SU-DHL-6 (cell line): ENCODE measurements around the gene LY6G6C.

Experiments used
- H2AFZ ChIP-seq: fragments of 200-600 bp; sonication (generic); 2 replicates; pipeline ENCODE4 v1.6.1; 2014; ENCODE audit warnings: low read depth, mild to moderate bottlenecking, moderate library complexity, mixed read lengths, antibody characterized with exemption, low read length; ENCODE audit not compliant: severe bottlenecking
- H3F3A ChIP-seq: fragments of 200-600 bp; shearing (Covaris generic); 2 replicates; pipeline ENCODE4 v1.6.0; 2016; ENCODE audit warnings: antibody characterized with exemption, mild to moderate bottlenecking; ENCODE audit not compliant: insufficient read depth
- H3K27ac ChIP-seq: fragments of 200-600 bp; sonication (generic); 2 replicates; pipeline ENCODE4 v1.5.1; 2016; ENCODE audit warnings: low read depth, mild to moderate bottlenecking, low read length, moderate library complexity, mixed read lengths
- H3K27me3 ChIP-seq: fragments of 200-600 bp; sonication (generic), shearing (Covaris generic); 2 replicates; pipeline ENCODE4 v1.6.0; 2014; ENCODE audit warnings: mild to moderate bottlenecking, low read length
- H3K36me3 ChIP-seq: fragments of 200-600 bp; sonication (generic); 2 replicates; pipeline ENCODE4 v1.6.1; 2014; ENCODE audit warnings: mild to moderate bottlenecking, low read length, mixed read lengths
- H3K4me2 ChIP-seq: fragments of 300-600, 200-600 bp; shearing (Covaris generic), sonication (generic); 2 replicates; pipeline ENCODE4 v1.6.0; 2014; ENCODE audit warnings: low read length, low read depth, mild to moderate bottlenecking; ENCODE audit not compliant: poor library complexity, severe bottlenecking
- H3K4me3 ChIP-seq: fragments of 200-600 bp; sonication (generic); 2 replicates; pipeline ENCODE4 v1.5.1; 2014; ENCODE audit warnings: antibody characterized with exemption, low read length, mild to moderate bottlenecking, mixed read lengths; ENCODE audit not compliant: insufficient read depth, poor library complexity, severe bottlenecking
- H3K79me2 ChIP-seq: fragments of 200-600 bp; sonication (generic); 2 replicates; pipeline ENCODE4 v1.6.1; 2014; ENCODE audit warnings: mild to moderate bottlenecking, low read length, moderate library complexity; ENCODE audit not compliant: insufficient read depth
- H3K9ac ChIP-seq: fragments of 200-600 bp; sonication (generic); 2 replicates; pipeline ENCODE4 v1.7.0; 2014; ENCODE audit warnings: mild to moderate bottlenecking, low read length
- H3K9me2 ChIP-seq: fragments of 200-600 bp; sonication (generic); replicated peaks from 2 replicates; pipeline ENCODE4 v1.6.1; 2014; ENCODE audit warnings: low read length; ENCODE audit not compliant: insufficient read depth
- H3K9me3 ChIP-seq: fragments of 200-600 bp; sonication (generic); 2 replicates; pipeline ENCODE4 v1.6.1; 2014; ENCODE audit warnings: low read length, mixed read lengths; ENCODE audit not compliant: insufficient read depth
- H4K20me1 ChIP-seq: fragments of 200-600 bp; sonication (generic); 2 replicates; pipeline ENCODE4 v1.6.1; 2014; ENCODE audit warnings: low read depth, mild to moderate bottlenecking, antibody characterized with exemption, low read length, moderate library complexity, mixed read lengths
- EZH2phosphoT487 ChIP-seq: fragments of 200-600 bp; sonication (generic), shearing (Covaris generic); conservative IDR thresholded peaks from 2 replicates; pipeline ENCODE4 v1.6.1; 2018; ENCODE audit warnings: mild to moderate bottlenecking, antibody characterized with exemption, low read length, moderate library complexity, mixed read lengths
- TF ChIP-seq, protein P1 (sequence below): fragments of 200-600 bp; sonication (generic); IDR thresholded peaks from one replicate; pipeline ENCODE4 v1.5.1; 2017; ENCODE audit warnings: antibody characterized with exemption, mild to moderate bottlenecking, low read length, moderate library complexity; ENCODE audit not compliant: insufficient read depth, poor library complexity, severe bottlenecking

The LY6G6C gene

GRCh38 chr6:31768363-31769257 is 47.1 kb upstream of the LY6G6C start:
- H3F3A ChIP-seq: peaks cover 8% of the 10 kb centered on the region
- no peak overlapping the region for H3K4me3 ChIP-seq
- H3K27ac ChIP-seq: no peak overlapping the region
- H4K20me1 ChIP-seq: no peaks in the 10 kb centered on the region
- TF ChIP-seq, protein P1, sequence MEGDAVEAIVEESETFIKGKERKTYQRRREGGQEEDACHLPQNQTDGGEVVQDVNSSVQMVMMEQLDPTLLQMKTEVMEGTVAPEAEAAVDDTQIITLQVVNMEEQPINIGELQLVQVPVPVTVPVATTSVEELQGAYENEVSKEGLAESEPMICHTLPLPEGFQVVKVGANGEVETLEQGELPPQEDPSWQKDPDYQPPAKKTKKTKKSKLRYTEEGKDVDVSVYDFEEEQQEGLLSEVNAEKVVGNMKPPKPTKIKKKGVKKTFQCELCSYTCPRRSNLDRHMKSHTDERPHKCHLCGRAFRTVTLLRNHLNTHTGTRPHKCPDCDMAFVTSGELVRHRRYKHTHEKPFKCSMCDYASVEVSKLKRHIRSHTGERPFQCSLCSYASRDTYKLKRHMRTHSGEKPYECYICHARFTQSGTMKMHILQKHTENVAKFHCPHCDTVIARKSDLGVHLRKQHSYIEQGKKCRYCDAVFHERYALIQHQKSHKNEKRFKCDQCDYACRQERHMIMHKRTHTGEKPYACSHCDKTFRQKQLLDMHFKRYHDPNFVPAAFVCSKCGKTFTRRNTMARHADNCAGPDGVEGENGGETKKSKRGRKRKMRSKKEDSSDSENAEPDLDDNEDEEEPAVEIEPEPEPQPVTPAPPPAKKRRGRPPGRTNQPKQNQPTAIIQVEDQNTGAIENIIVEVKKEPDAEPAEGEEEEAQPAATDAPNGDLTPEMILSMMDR: no peak
- no peak for TF ChIP-seq EZH2phosphoT487
- H3K9me2 ChIP-seq: no peaks in the 10 kb centered on the region
- no peaks in the 10 kb centered on the region for H3K36me3 ChIP-seq
- no peaks in the 10 kb centered on the region for H3K27me3 ChIP-seq
- H3K4me2 ChIP-seq: no peak overlapping the region
- no peaks in the 10 kb centered on the region for H3K79me2 ChIP-seq
- no peaks in the 10 kb centered on the region for H3K9me3 ChIP-seq
- no peak overlapping the region for H3K9ac ChIP-seq
- H2AFZ ChIP-seq: no peak overlapping the region

DNA sequence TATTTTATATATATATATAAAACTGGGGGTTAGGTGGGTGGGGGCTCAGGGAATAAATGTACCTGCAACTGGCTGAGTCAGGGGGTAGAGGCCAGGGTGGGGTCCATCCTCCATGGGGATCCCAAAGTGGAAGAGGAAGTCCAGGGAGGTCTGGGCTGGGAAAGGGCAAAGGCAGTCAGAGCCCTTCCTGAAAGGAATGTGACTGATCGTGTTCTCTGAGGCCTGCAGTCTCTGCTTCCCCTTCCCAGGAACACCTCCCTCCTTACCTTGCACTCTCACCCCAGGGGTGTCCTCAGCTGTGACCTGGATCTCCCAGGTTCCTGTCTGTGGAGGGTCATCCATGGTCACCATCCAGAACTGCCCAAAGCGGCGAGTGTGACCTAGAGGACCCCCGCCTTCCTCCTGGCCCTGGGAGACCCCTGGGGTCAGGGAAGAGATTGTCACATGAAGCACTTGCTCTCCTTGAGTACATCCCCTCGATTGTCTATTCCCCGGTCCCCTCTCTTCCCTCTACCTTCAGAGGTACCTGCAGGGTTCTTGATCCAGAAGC is 45.6 kb upstream of the LY6G6C start:
- Histone ChIP-seq H3K9me2 (no peaks in the 10 kb centered on the region), H3K4me2 (no peak overlapping the region), H3K9ac (no peak overlapping the region), H4K20me1 (no peaks in the 10 kb centered on the region), H3K4me3 (no peak overlapping the region), H3F3A (peaks cover 8% of the 10 kb centered on the region), H2AFZ (no peak overlapping the region), H3K79me2 (no peaks in the 10 kb centered on the region), H3K27me3 (no peaks in the 10 kb centered on the region), H3K27ac (no peak overlapping the region), H3K36me3 (peaks cover 5% of the 10 kb centered on the region; the same call in 1 of the 2 replicates), H3K9me3 (no peaks in the 10 kb centered on the region)
- no peak for TF ChIP-seq EZH2phosphoT487
- TF ChIP-seq, protein P1: no peak

DNA sequence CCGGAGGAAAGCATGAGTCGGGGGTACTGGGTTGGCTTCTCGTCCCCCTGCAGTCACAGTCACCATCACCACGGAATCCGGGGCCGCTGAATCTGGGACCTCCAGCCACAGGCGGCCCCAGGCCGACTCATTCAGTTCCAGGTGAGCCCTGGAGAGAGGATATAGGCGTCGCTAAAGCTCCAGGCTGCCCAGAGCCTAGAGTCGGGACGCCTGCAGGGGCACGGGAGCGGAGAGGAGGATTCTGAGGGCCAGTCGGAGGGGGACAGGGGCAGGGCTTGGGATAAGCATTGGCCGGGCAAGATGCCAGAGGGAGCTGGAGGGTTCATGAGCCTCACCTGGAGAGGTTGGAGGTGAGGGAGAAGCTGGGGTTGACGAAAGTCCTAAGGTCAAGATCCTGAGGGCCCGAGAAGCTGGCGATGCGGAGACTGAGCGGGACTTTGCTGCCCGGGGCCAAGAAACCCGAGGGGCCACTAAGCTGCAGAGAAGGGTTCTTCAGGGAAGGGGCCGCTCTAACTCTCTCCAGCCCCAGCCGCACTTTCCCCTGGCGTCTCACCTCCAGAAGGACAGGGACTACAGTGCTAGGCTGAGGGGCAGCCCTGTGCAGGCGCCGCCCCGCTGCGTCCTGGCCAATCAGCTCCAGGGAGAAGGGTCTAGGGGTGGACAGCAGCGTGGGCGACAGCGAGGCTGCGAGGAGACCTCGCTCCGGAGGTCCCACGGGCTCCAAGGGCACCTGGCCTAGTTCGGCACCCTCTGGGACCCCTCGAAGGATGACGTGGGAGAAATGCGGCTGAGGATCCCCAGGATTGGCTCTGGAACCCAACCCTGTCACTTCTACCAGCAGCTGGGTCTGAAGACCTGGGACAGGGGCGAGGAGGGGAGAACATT is 44.6 kb upstream of the LY6G6C start:
- H3K27ac ChIP-seq: no peak overlapping the region
- TF ChIP-seq, protein P1: no peak
- TF ChIP-seq EZH2phosphoT487: no peak
- H3K9me3 ChIP-seq: no peaks in the 10 kb centered on the region
- H4K20me1 ChIP-seq: no peaks in the 10 kb centered on the region
- no peaks in the 10 kb centered on the region for H3K9me2 ChIP-seq
- no peak overlapping the region for H2AFZ ChIP-seq
- H3F3A ChIP-seq: peaks cover 8% of the 10 kb centered on the region
- peaks cover 6% of the 10 kb centered on the region; the same call in 1 of the 2 replicates for H3K36me3 ChIP-seq
- H3K9ac ChIP-seq: no peak overlapping the region
- H3K4me2 ChIP-seq: no peak overlapping the region
- no peaks in the 10 kb centered on the region for H3K27me3 ChIP-seq
- no peaks in the 10 kb centered on the region for H3K79me2 ChIP-seq
- H3K4me3 ChIP-seq: no peak overlapping the region
